Fibroblast of lung (primary cell): ENCODE data around the gene CNNM3.

Experiments used
- EZH2 ChIP-seq: IDR thresholded peaks from 2 replicates; pipeline ENCODE4 v1.5.1; 2012; ENCODE audit warnings: low read length, control low read depth, mild to moderate bottlenecking; ENCODE audit errors: missing control alignments
- TF ChIP-seq, protein P1 (sequence below), 2 donors: IDR thresholded peaks in 1 of 2; conservative IDR thresholded peaks in 1 of 2; 1 replicate in 1 of 2; 2 replicates in 1 of 2; pipeline ENCODE4 v1.5.1; 2011 to 2012; ENCODE audit warnings: low read length in 2 of 2, control low read depth in 1 of 2, inconsistent platforms in 1 of 2, low read depth in 1 of 2, mild to moderate bottlenecking in 1 of 2

DNA sequence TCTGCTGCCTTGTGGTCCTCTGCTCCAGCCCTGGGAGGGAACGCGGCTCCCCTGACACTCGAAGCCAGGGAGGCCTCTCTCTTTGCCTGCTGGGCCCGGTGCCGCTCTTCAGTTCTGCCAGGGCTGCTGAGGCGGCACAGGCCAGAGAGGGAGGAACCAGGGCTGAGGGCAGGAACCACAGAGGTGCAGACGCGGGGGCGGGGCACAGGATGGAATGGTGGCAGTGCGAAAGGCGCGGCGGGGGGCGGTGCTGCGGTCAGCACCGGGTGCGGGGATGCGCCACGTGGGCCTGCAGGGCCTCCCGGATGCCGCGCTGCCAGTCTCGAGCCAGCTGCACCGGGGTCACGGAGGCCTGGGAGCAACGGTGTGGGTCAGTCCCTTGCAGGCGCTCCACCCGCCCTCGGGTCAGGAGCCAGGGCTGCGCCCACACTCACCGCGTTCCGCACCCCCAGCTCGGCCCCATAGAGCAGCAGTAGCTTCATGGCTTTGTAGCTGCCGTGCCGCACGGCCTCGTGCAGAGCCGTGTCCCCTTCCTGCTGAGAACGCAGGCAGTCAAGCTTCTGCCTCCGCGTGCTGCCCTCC, 23.3 kb downstream of the CNNM3 start:
- TF ChIP-seq EZH2, result no peak
- TF ChIP-seq, protein P1, sequence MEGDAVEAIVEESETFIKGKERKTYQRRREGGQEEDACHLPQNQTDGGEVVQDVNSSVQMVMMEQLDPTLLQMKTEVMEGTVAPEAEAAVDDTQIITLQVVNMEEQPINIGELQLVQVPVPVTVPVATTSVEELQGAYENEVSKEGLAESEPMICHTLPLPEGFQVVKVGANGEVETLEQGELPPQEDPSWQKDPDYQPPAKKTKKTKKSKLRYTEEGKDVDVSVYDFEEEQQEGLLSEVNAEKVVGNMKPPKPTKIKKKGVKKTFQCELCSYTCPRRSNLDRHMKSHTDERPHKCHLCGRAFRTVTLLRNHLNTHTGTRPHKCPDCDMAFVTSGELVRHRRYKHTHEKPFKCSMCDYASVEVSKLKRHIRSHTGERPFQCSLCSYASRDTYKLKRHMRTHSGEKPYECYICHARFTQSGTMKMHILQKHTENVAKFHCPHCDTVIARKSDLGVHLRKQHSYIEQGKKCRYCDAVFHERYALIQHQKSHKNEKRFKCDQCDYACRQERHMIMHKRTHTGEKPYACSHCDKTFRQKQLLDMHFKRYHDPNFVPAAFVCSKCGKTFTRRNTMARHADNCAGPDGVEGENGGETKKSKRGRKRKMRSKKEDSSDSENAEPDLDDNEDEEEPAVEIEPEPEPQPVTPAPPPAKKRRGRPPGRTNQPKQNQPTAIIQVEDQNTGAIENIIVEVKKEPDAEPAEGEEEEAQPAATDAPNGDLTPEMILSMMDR (conservative IDR thresholded peaks at IDR 0.05 in 1 of 2, IDR thresholded peaks at IDR 0.05 in 1 of 2; ENCODE audit: low read depth in 1 of 2, low read length in 2 of 2), result no peak
